Uterus (tissue), 4 donors: Measurements from ENCODE around the gene WDR46. TPM values are rescaled to one million over a fixed set of nuclear protein-coding genes. Genes with fewer than 3 reads are reported as not detected.

ENCODE experiments used
- DNase-seq, 2 donors: peaks; one replicate each; pipeline ENCODE4 v3.0.0-alpha.2; 2019 to 2020
- H3K27ac ChIP-seq, 2 donors: fragments of 200-600 bp; sonication (generic); 1 replicate in 1 of 2; 2 replicates in 1 of 2; pipeline ENCODE4 v1.5.1; 2016 to 2018
- H3K27me3 ChIP-seq, 2 donors: fragments of 200-600 bp; sonication (generic); one replicate each; pipeline ENCODE4 v1.5.1; 2018 to 2019; ENCODE audit warnings: control low read depth in 1 of 2
- H3K36me3 ChIP-seq, 2 donors: fragments of 200-600 bp; sonication (generic); one replicate each; pipeline ENCODE4 v1.5.1; 2019; ENCODE audit warnings: control low read depth in 1 of 2
- H3K4me1 ChIP-seq, 2 donors: fragments of 200-600 bp; sonication (generic); one replicate each; pipeline ENCODE4 v1.5.1; 2018 to 2019; ENCODE audit warnings: control low read depth in 1 of 2
- H3K4me3 ChIP-seq, 2 donors: fragments of 200-600 bp; sonication (generic); 1 replicate in 1 of 2; 2 replicates in 1 of 2; pipeline ENCODE4 v1.5.1; 2018 to 2019; ENCODE audit warnings: mild to moderate bottlenecking in 1 of 2
- H3K9me3 ChIP-seq, 2 donors: fragments of 200-600 bp; sonication (generic); one replicate each; pipeline ENCODE4 v1.5.1; 2019; ENCODE audit warnings: control low read depth in 1 of 2
- POLR2A ChIP-seq, 2 donors: fragments of 450-650 bp; IDR thresholded peaks; one replicate each; pipeline ENCODE4 v1.6.1; 2016; ENCODE audit warnings: antibody characterized with exemption in 2 of 2, mild to moderate bottlenecking in 1 of 2, moderate library complexity in 1 of 2
- intact Hi-C: fragments of 100-400 bp; cut with DNase I; formaldehyde crosslinking; loops from one replicate; pipeline ENCODE4 v1.15.1; 2023; ENCODE audit warnings: low total_unique reads
- total RNA-seq, 4 donors: library from RNA; depleted of rRNA in 3 of 4; stranded (reverse); fragments of >200 nt in 3 of 4; gene quantifications; one replicate each; pipeline versions ENCODE4 v1.1.0 to v1.2.4, GENCODE V29; 2014 to 2023
- TF ChIP-seq, protein P1 (sequence below), 4 experiments: fragments of 200-600 bp in 2 of 4; fragments of 450-650 bp in 2 of 4; sonication (generic) in 2 of 4; IDR thresholded peaks; one replicate each; pipeline ENCODE4 v1.5.1; 2016 to 2019; ENCODE audit warnings: antibody characterized with exemption in 4 of 4, mild to moderate bottlenecking in 2 of 4, moderate library complexity in 1 of 4
- donor health status: DM: yes; HTN: yes; CAD: no.

The WDR46 gene
- total RNA-seq, 4 donors from 2014 or later = 17.9 to 60.3 (median 31.7) TPM

DNA sequence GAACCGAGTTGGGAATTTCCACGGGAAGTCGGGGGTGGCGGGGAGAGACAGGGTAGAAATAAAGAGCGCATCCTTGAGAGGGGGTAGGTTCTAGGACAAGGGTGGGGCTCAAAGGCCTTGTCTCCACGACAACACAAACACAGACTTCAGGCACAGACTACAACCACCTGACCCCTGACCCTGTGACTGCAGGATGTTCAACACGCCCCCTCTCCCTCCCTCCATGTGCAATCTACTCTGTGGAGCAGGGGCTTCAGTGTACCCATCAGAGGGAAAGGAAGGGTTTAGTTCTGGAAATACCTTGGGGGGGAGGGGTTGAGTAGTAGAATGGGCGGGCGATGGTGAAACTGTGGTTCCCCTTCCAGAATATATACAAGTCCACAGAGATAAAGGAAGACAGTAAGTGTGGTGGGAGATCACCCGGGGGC, 25.5 kb upstream of the WDR46 start:
- H3K4me3 ChIP-seq = peak overlapping the region; percentile 77 to 90
- H3K4me1 ChIP-seq = peaks cover 0 to 5% of the 10 kb centered on the region in 2 donors
- intact Hi-C loops = no loop called here
- no peaks in the 10 kb centered on the region for H3K27me3 ChIP-seq
- no peaks in the 10 kb centered on the region for H3K36me3 ChIP-seq
- no peak for TF ChIP-seq POLR2A (IDR thresholded peaks at IDR 0.05)
- TF ChIP-seq, protein P1, sequence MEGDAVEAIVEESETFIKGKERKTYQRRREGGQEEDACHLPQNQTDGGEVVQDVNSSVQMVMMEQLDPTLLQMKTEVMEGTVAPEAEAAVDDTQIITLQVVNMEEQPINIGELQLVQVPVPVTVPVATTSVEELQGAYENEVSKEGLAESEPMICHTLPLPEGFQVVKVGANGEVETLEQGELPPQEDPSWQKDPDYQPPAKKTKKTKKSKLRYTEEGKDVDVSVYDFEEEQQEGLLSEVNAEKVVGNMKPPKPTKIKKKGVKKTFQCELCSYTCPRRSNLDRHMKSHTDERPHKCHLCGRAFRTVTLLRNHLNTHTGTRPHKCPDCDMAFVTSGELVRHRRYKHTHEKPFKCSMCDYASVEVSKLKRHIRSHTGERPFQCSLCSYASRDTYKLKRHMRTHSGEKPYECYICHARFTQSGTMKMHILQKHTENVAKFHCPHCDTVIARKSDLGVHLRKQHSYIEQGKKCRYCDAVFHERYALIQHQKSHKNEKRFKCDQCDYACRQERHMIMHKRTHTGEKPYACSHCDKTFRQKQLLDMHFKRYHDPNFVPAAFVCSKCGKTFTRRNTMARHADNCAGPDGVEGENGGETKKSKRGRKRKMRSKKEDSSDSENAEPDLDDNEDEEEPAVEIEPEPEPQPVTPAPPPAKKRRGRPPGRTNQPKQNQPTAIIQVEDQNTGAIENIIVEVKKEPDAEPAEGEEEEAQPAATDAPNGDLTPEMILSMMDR (IDR thresholded peaks at IDR 0.05) = no peak
- DNase-seq = peak; percentile 75 to 85
- H3K9me3 ChIP-seq = no peaks in the 10 kb centered on the region
- peak overlapping the region; percentile 96 to 98 for H3K27ac ChIP-seq

DNA sequence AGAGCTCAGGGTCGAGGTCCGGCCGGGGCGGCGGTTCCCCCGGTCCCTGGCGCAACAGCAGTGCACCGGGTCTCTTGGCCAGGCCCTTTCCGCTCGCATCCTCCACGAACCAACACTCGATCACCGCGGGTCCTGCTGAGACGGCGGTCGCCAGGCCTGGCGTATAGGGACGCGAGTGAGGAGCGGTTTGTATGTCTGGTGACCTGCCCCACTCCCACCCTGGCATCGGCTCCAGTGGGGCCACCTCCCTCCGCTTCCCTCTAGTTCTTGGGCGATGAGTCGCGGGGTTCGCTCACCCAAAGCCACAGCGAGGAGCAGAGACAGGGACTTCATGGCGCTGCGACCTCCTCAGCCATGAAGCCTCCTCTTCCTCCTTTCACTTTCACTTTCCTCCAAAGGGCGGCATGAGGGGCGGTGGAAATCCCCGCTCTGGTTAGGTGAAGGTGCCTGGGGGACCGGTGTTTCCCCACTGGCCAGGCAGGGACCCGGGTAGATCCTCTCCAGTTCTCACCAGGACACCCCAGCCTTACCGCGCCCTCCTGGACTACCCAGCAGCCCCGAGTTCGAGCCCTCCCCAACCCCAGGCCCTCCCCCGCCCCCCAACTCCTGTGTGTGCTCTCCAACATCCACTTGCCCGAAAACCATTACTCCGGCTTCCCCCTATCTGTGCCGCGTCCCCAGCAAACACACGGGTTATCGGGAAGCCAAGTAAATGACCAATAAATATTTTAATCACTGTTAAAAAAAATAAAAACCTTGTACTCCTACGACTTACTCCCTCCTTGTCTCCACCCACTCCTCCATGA, 24.9 kb upstream of the WDR46 start, which contains the start of gene TAPBP:
Gene TAPBP (minus strand): TSS at position 370 of the 806 bp plus-strand sequence. CDS start 37 bp downstream, at position 333.
- peak within 1 kb of the TSS; percentile 96 to 98 for H3K27ac ChIP-seq
- H3K36me3 ChIP-seq = no peaks in the 10 kb centered on the region
- no peaks in the 10 kb centered on the region for H3K9me3 ChIP-seq
- H3K4me1 ChIP-seq = peaks cover 0 to 5% of the 10 kb centered on the region in 2 donors
- TF ChIP-seq, protein P1 (IDR thresholded peaks at IDR 0.05) = no peak
- peak; percentile 40 for TF ChIP-seq POLR2A (IDR thresholded peaks at IDR 0.05)
- H3K4me3 ChIP-seq = peak within 1 kb of the TSS; percentile 77 to 90
- H3K27me3 ChIP-seq = no peaks in the 10 kb centered on the region
- DNase-seq = peak; percentile 62 to 63
- intact Hi-C loops = no loop called here

DNA sequence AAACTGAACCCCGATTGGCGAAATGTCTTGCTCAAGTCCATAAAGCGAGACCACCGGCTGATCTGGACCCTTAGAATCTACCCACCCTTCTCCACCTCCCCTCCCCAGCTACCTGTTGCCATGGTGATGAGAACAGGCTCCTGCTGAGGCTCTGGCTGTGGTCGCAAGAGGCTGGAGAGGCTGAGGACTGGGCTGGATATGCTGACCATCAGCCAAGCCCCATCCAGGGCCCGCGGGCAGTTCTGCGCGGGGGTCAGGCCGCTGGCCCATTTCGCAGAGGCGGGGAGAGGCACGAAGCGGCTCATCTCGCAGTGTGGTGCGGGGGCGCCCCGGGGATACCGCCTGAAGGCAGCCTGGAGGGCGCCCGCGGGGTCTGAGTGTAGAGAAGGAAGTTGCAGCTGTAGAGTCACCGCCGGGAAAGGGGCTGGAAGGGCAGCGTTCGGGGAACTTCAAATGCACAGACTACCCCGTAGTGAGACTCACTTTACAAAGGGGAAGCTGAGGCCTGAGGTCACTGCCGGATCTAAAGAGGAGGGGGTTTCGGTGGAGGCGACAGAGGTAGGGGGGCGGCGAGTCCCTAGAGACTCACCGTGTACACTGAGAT, 24.2 kb upstream of the WDR46 start:
- H3K27ac ChIP-seq = peak overlapping the region; percentile 96 to 98
- no peaks in the 10 kb centered on the region for H3K36me3 ChIP-seq
- no peak for DNase-seq
- H3K4me3 ChIP-seq = peak overlapping the region; percentile 77 to 90
- no peaks in the 10 kb centered on the region for H3K9me3 ChIP-seq
- peaks cover 0 to 5% of the 10 kb centered on the region in 2 donors for H3K4me1 ChIP-seq
- TF ChIP-seq, protein P1 (IDR thresholded peaks at IDR 0.05) = no peak
- TF ChIP-seq POLR2A (IDR thresholded peaks at IDR 0.05) = no peak
- H3K27me3 ChIP-seq = no peaks in the 10 kb centered on the region
- intact Hi-C loops = no loop called here

DNA sequence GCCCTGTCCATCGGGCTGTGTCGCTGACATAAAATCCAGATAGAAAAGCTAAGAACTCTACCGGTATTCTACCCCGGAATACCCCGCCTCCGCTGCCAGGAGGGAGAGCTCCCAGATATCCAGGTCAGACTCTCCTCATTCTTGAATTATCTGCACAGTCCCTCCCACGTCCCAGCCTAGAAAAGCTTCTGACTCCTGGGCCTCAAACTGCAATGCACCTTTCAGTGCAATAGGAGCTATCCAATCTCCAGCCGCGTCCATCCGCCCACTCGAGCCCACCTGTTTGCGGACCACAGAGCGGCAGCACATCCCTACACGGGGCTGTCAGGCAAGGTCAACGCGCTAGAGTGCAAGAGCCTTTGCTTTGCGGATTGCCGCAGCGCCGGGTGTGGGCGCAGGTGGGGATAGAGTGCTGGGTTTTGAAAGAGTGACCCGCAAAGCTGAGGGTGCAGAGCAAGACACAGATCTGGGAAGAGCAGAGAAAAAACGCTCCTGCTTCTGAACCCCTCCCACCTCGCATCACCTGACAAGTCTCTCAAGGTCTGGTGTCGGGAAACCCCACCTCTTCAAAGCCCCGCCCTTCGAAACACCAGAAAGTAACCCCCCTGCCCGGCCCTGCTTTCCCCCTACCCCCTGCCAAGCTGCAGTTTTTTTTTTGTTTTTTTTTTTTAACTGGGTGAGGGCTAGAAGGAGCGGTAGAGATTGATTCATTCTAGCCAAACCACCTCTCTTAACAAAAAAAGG, 23.5 kb upstream of the WDR46 start:
- peak overlapping the region; percentile 77 to 90 for H3K4me3 ChIP-seq
- peak; percentile 68 to 77 for DNase-seq
- H3K36me3 ChIP-seq = no peaks in the 10 kb centered on the region
- intact Hi-C loops = no loop called here
- no peak for TF ChIP-seq POLR2A (IDR thresholded peaks at IDR 0.05)
- TF ChIP-seq, protein P1 (IDR thresholded peaks at IDR 0.05) = no peak
- H3K27ac ChIP-seq = peak overlapping the region; percentile 96 to 98
- H3K9me3 ChIP-seq = no peaks in the 10 kb centered on the region
- peaks cover 0 to 5% of the 10 kb centered on the region in 2 donors for H3K4me1 ChIP-seq
- no peaks in the 10 kb centered on the region for H3K27me3 ChIP-seq
